SIG-M5 (cell line): Measurements from ENCODE around the gene PTCRA.
"Not testable (repeated sequence)": the region's sequence is repeated elsewhere in the genome, so short reads cannot be mapped to it uniquely, and the experiment has no call there.

Experiments
- DNase-seq: peaks from one replicate; lab custom pipeline; 2025; lab: John Stamatoyannopoulos, UW

PTCRA gene

GRCh38 chr6:42941356-42941755 lies 25.5 kb downstream of the PTCRA start:
- DNase-seq: not testable (repeated sequence)

- no peak for DNase-seq
Measured at GRCh38 chr6:42942444-42942843, 26.6 kb downstream of the PTCRA start.

DNA sequence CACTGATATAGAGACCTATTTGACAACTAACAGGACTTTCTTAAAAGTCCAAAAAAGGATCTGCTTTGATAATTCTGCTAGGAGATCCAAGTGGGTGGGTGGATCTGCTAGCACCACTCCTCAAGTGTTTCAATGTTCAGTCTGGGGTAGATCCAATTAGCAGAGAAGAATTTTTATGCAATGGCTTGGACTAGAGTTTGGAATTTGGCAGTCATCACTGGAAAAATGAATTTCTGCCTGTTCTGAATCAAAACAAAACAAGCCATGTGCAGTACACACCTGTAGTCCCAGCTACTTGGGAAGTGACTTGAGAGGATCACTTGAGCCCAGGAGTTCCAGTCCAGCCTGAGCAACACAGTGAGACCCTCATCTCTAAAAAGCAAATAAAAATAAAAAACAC lies 32.1 kb downstream of the PTCRA start:
- no peak for DNase-seq

DNA sequence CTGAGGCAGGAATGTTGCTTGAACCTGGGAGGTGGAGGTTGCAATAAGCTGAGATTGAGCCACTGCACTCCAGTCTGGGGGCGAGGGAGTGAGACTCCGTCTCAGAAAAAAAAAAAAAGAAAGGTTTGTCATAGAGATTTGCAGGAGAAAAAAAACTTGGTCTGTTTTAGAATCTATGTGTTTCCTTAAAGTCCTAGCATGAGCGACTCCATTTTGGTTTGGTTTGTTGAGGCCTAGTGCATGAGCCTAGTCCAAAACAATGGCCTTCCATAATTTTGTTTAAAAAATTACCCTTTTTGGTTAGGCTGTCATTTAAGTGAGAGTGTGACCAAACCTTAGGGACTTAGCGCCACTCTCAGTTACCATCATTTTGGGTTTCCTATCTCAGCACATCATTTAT lies 36.5 kb downstream of the PTCRA start:
- DNase-seq: no peak

DNA sequence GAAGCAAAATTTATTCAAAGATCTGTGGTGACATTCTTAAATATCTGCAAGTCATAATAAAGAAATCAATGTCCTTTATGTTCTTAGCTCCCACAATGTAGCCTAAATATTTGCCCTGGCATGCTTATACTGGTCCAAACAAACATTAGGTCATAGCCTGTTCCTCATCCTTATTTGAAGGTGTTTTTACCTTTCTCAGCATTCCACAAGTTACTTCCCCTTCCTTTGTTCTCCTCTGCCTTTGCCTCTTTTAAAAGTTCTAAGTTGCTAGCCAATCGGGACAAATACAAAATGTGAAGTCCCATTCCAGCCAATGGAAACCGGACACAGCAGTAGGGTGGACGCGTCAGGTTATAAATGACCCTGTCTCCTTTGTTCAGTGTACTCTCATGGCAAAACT lies 38.6 kb downstream of the PTCRA start:
- DNase-seq: not testable (repeated sequence)

- no peak for DNase-seq
Measured at GRCh38 chr6:42958125-42958524, 42.3 kb downstream of the PTCRA start.

- DNase-seq: no peak
Measured at GRCh38 chr6:42959917-42960242, 44.0 kb downstream of the PTCRA start.

GRCh38 chr6:42960243-42961019 lies 44.6 kb downstream of the PTCRA start, which contains the start of gene GNMT:
TSS of gene GNMT (plus strand) at chr6:42960754. CDS start at chr6:42960768, 14 bp downstream.
- DNase-seq: no peak

GRCh38 chr6:42961020-42961470 lies 45.2 kb downstream of the PTCRA start:
- DNase-seq: no peak

DNA sequence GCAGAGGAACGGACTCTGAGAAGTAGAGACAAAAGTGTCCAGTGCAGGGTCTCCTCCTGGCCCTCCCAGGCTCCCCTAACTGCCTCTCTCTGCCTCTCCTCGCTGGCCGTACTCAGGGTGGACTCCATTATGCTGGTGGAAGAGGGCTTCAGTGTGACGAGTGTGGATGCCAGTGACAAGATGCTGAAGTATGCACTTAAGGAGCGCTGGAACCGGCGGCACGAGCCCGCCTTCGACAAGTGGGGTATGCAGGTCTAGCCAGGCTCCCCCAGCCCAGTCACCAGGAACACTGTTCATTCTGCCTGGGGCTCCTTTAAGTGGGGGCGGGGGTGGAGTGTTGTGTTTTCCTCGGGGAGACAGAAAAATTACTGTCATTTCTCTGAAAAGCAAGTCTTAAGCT lies 46.2 kb downstream of the PTCRA start:
- DNase-seq: no peak

GRCh38 chr6:42962502-42963178 lies 46.8 kb downstream of the PTCRA start:
- no peak for DNase-seq

- DNase-seq: no peak
Measured at GRCh38 chr6:42963179-42963854, 47.5 kb downstream of the PTCRA start.

DNA sequence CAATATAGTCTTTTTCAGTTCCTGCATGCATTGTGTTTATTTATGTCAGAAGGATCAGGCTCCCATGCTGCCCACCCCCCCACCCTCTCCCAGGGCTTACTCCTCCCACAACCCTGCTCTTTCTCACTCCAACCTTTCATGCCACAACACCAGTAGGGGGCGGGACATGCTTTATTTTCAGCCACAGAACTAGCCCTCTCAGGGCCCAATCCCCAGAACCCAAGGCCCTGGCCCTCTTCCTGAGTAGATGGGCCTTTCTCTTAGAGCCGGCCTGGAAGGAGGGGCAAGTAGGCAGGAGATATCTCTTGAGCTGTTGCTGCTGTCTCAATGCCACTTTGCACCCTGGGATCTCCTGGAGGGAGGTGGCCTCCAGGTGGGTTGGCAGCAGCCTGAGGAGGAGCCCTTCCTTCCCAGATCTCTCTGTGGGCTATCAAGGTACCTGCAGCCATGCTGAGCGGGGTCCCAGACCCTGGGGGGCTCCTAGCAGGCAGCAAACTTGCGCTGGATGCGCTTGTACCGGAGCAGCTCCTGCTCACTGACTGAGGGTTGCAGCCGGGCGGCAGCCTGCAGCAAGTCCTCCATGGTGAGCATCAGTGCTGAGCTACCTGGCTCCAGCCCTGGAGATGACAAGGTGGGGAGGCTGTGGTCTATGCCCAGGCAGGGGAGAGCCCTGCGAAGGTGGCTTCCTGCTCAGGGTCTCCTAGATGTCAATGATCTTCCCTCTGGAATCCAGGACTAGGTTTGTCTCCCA lies 48.2 kb downstream of the PTCRA start:
- no peak for DNase-seq

- DNase-seq: no peak
Measured at GRCh38 chr6:42966571-42966970, 50.7 kb downstream of the PTCRA start.

GRCh38 chr6:42967228-42967627 lies 51.4 kb downstream of the PTCRA start:
- no peak for DNase-seq

- no peak for DNase-seq
Measured at GRCh38 chr6:42968126-42968701, 52.4 kb downstream of the PTCRA start.

DNA sequence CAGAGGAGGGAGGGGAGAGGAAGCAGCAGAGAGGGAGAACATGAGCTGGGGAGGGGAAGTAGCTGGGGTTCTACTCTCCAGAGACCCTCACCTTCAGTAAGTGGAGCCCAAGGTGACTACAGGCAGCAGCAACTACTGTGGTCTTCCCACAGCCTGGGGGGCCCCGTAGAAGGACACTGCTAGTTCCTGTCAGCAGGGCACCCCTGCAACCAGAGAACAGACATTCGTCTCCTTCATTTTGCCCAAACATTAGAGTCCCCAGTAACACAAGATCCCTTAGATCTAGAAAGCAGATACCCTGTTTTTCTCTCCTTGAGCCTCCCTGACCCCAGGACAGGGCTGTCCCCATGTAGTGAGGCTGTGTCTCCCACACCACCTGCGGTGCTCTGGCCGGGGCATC lies 52.9 kb downstream of the PTCRA start:
- DNase-seq: no peak

DNA sequence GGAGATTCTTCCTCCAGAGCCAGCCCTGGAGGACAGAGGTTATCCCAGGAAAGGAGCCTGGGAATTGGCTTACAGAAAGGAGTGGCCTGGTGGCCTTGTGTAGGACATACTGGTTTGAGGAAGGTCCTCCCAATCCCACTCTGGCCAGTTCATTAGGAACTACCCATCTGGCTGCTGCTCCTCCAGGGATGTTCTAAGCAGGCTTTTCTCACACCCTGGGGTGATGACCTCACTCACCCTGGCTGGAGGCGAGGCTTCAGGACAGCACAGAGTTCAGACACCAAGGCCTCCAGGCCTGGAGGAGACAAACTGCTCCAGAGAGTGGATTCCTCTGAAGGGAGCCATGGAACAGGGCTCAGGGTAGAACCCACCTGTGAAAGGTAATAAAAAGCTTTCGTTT lies 53.6 kb downstream of the PTCRA start:
- no peak for DNase-seq

- DNase-seq: no peak
Measured at GRCh38 chr6:42969934-42970333, 54.1 kb downstream of the PTCRA start.

DNA sequence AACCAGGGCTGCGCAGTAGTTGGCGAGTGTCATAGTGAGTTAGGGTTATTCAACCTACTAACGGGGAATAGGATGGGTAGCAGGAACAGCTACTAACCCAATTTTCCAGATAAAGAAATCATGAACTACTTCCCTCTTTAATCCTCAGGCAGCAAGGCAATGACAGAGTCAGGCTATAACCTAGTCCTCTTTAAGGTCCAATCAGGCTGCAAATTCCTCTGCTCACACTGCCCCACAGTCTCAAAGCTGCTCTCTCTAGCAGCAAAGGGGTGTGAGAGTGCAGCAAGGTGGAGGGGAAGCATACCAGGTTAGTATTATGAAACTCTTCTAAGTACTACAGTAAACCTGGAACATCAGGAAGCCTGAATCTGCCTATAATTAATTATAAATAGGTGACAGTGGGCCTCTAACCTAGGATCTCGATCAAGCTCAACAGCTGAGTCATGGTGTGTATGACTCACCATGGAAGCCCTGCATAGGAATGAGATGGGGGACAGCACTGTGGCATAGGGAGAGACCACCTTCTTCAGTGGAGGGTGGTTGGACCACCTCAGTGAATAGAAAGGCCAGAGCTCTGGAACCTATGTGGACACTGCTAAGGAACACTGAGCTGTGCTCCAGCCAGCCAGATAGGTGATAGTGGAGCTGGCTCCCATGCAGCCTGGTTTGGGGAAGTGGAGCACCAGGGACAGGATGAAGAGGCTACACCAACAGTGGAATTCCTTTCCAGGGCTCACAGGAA lies 55.2 kb downstream of the PTCRA start:
- DNase-seq: no peak

DNA sequence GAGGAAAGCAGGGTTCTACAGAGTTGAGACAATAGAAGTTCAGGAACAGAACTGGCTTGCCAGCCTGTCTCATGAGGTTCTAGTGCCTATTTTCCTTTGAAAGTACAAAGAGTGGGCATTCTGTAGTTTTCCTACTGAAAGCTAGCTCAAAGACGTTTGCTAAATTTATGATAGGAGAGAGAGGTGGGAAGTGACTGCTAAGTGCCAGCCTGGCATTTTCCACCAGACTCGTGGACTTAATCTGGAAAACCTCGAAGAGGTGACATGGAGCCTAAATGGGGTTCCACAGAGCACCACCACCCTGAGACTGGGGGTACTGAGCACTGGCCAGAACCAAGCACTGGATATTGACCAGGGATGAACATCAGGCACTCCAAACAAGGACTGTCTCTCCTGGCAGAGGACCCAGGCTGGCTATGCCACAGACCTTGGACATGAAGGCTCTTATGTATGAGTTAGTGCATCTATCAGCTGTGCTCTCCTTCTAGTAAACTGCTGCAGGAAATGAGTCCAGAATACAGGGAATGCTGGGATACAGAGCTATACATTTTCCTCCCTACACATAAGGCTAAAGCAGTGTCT lies 56.0 kb downstream of the PTCRA start:
- DNase-seq: no peak
